Large intestine (tissue), 3 donors: ENCODE results near the gene RALGDS. TPM values are rescaled to one million over a fixed set of nuclear protein-coding genes. Genes with fewer than 3 reads are reported as not detected.

Experiments used
- DNase-seq, 2 donors: peaks; one replicate each; pipeline versions ENCODE4 v3.0.0 to v3.0.0-alpha.2; 2013
- H3K27ac ChIP-seq: one replicate; pipeline ENCODE4 v1.5.1; 2013; ENCODE audit warnings: low read length
- H3K27me3 ChIP-seq: 2 replicates; pipeline ENCODE4 v1.6.1; 2013; ENCODE audit warnings: low read length; ENCODE audit not compliant: control insufficient read depth, insufficient read depth
- H3K36me3 ChIP-seq: 2 replicates; pipeline ENCODE4 v1.6.1; 2013; ENCODE audit warnings: low read length; ENCODE audit not compliant: control insufficient read depth, insufficient read depth
- H3K4me1 ChIP-seq: one replicate; pipeline ENCODE4 v1.6.1; 2013; ENCODE audit warnings: low read length; ENCODE audit not compliant: control insufficient read depth, insufficient read depth
- H3K4me3 ChIP-seq: one replicate; pipeline ENCODE4 v1.5.1; 2013; ENCODE audit warnings: low read length
- H3K9me3 ChIP-seq: one replicate; pipeline ENCODE4 v1.6.1; 2013; ENCODE audit warnings: mild to moderate bottlenecking, low read depth, low read length, moderate library complexity; ENCODE audit not compliant: control insufficient read depth
- WGBS: methylation state at CpG from one replicate; pipeline ENCODE4 v1.1.5; 2013; ENCODE audit warnings: low lambda C conversion rate; ENCODE audit not compliant: insufficient coverage; 5-methylcytosine and 5-hydroxymethylcytosine counted together
- polyA plus RNA-seq: library from polyadenylated mRNA; unstranded; fragments of 120-200 nt; gene quantifications from one replicate; pipeline ENCODE4 v1.2.1, GENCODE V29; 2013

RALGDS gene
- polyA plus RNA-seq, 1 donor, result 43.8 TPM

GRCh38 chr9:133163504-133164172 lies 42.6 kb upstream of the RALGDS start, which contains the start of gene GBGT1:
GBGT1 (minus strand) TSS chr9:133163914; CDS start chr9:133162412, 1,502 bp downstream.
- no peak within 1 kb of the TSS for H3K27ac ChIP-seq
- WGBS, result no CpG with 5 or more reads among the region's 56 CpGs
- H3K36me3 ChIP-seq, result no peaks in the 10 kb centered on the region
- peak in 1 of 2 donors; percentile 62 for DNase-seq
- no peaks in the 10 kb centered on the region for H3K9me3 ChIP-seq
- H3K4me1 ChIP-seq, result peaks cover 39% of the 10 kb centered on the region
- peaks cover 9% of the 10 kb centered on the region for H3K27me3 ChIP-seq
- H3K4me3 ChIP-seq, result peak within 1 kb of the TSS; percentile 58

- no CpG with 5 or more reads among the region's 54 CpGs for WGBS
- H3K27me3 ChIP-seq, result peaks cover 9% of the 10 kb centered on the region
- no peaks in the 10 kb centered on the region for H3K36me3 ChIP-seq
- peaks cover 38% of the 10 kb centered on the region for H3K4me1 ChIP-seq
- H3K9me3 ChIP-seq, result no peaks in the 10 kb centered on the region
- H3K27ac ChIP-seq, result no peak overlapping the region
- H3K4me3 ChIP-seq, result peak overlapping the region; percentile 58
- no peak for DNase-seq
Observed at GRCh38 chr9:133162861-133163503, 41.9 kb upstream of the RALGDS start.

GRCh38 chr9:133161547-133161950 lies 40.5 kb upstream of the RALGDS start:
- no CpG with 5 or more reads among the region's 4 CpGs for WGBS
- H3K4me1 ChIP-seq, result peaks cover 25% of the 10 kb centered on the region
- H3K27me3 ChIP-seq, result peaks cover 9% of the 10 kb centered on the region
- no peak for DNase-seq
- no peak overlapping the region for H3K27ac ChIP-seq
- H3K9me3 ChIP-seq, result no peaks in the 10 kb centered on the region
- H3K4me3 ChIP-seq, result no peak overlapping the region
- H3K36me3 ChIP-seq, result no peaks in the 10 kb centered on the region

- H3K4me1 ChIP-seq, result peaks cover 25% of the 10 kb centered on the region
- H3K27me3 ChIP-seq, result peaks cover 9% of the 10 kb centered on the region
- WGBS, result no CpG with 5 or more reads among the region's 9 CpGs
- peak overlapping the region; percentile 48 for H3K27ac ChIP-seq
- no peak overlapping the region for H3K4me3 ChIP-seq
- H3K9me3 ChIP-seq, result no peaks in the 10 kb centered on the region
- DNase-seq, result peak; percentile 86 to 92
- H3K36me3 ChIP-seq, result no peaks in the 10 kb centered on the region
Observed at GRCh38 chr9:133160742-133161546, 39.9 kb upstream of the RALGDS start.

- H3K4me1 ChIP-seq, result peaks cover 19% of the 10 kb centered on the region
- peaks cover 9% of the 10 kb centered on the region for H3K27me3 ChIP-seq
- H3K27ac ChIP-seq, result no peak overlapping the region
- DNase-seq, result no peak
- no peaks in the 10 kb centered on the region for H3K9me3 ChIP-seq
- no peak overlapping the region for H3K4me3 ChIP-seq
- WGBS, result no CpG with 5 or more reads among the region's 3 CpGs
- peaks cover under 1% of the 10 kb centered on the region for H3K36me3 ChIP-seq
Observed at GRCh38 chr9:133158695-133159094, 37.7 kb upstream of the RALGDS start.

GRCh38 chr9:133155156-133155555 lies 34.1 kb upstream of the RALGDS start:
- no peak for DNase-seq
- Histone ChIP-seq H3K27me3 (no peaks in the 10 kb centered on the region), H3K4me1 (no peaks in the 10 kb centered on the region), H3K4me3 (no peak overlapping the region), H3K27ac (no peak overlapping the region), H3K9me3 (no peaks in the 10 kb centered on the region), H3K36me3 (peaks cover 2% of the 10 kb centered on the region)
- no CpG with 5 or more reads among the region's 9 CpGs for WGBS

GRCh38 chr9:133154097-133154989 lies 33.3 kb upstream of the RALGDS start:
- no peaks in the 10 kb centered on the region for H3K9me3 ChIP-seq
- WGBS, result no CpG with 5 or more reads among the region's 13 CpGs
- no peak overlapping the region for H3K27ac ChIP-seq
- DNase-seq, result no peak
- peaks cover 2% of the 10 kb centered on the region for H3K36me3 ChIP-seq
- H3K4me1 ChIP-seq, result peaks cover 4% of the 10 kb centered on the region
- H3K27me3 ChIP-seq, result no peaks in the 10 kb centered on the region
- no peak overlapping the region for H3K4me3 ChIP-seq

- peaks cover 2% of the 10 kb centered on the region for H3K36me3 ChIP-seq
- DNase-seq, result no peak
- whole genome bisulfite sequencing, result no CpG with 5 or more reads among the region's 36 CpGs
- H3K4me1 ChIP-seq, result peaks cover 4% of the 10 kb centered on the region
- H3K4me3 ChIP-seq, result no peak overlapping the region
- no peaks in the 10 kb centered on the region for H3K9me3 ChIP-seq
- no peaks in the 10 kb centered on the region for H3K27me3 ChIP-seq
- no peak overlapping the region for H3K27ac ChIP-seq
Observed at GRCh38 chr9:133153227-133154096, 32.4 kb upstream of the RALGDS start.
